KOPT-K1 (cell line): ENCODE results near the gene OR52D1.

Experiments
- H3K27ac ChIP-seq: fragments of 200-600 bp; sonication (generic); 2 replicates; pipeline ENCODE4 v1.5.1; 2016; ENCODE audit warnings: antibody characterized with exemption, mild to moderate bottlenecking, low read depth, low read length; ENCODE audit not compliant: poor library complexity, severe bottlenecking
- H3K36me3 ChIP-seq: fragments of 200-600 bp; sonication (generic); 2 replicates; pipeline ENCODE4 v1.5.1; 2017; ENCODE audit warnings: antibody characterized with exemption, mild to moderate bottlenecking, low read length, moderate library complexity; ENCODE audit not compliant: insufficient read depth
- H3K9me3 ChIP-seq: fragments of 200-600 bp; sonication (generic); 2 replicates; pipeline ENCODE4 v1.5.1; 2017; ENCODE audit warnings: antibody characterized with exemption, low read length, mild to moderate bottlenecking; ENCODE audit not compliant: insufficient read depth, poor library complexity, severe bottlenecking

The OR52D1 gene

DNA sequence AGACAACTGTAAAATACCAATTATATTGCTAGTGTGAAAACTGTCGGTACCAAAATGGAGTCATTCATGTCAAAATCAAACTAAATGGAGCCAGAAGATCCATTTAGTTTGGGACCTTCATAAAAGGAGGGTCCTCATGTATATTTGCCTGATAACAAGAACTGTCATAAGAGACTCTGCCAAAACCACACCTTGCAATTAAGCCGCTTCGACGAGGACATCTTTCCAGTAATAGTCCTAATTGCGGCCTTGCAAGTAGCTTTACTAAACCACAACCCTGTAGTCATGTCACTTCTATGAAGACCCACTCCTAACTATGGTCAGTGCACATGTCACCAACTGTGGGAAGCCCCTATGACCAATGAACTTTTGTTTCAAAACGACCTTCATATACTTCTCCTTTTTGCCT is 11.9 kb downstream of the OR52D1 start:
- no peaks in the 10 kb centered on the region for H3K36me3 ChIP-seq
- H3K27ac ChIP-seq, result no peak overlapping the region
- no peaks in the 10 kb centered on the region for H3K9me3 ChIP-seq

DNA sequence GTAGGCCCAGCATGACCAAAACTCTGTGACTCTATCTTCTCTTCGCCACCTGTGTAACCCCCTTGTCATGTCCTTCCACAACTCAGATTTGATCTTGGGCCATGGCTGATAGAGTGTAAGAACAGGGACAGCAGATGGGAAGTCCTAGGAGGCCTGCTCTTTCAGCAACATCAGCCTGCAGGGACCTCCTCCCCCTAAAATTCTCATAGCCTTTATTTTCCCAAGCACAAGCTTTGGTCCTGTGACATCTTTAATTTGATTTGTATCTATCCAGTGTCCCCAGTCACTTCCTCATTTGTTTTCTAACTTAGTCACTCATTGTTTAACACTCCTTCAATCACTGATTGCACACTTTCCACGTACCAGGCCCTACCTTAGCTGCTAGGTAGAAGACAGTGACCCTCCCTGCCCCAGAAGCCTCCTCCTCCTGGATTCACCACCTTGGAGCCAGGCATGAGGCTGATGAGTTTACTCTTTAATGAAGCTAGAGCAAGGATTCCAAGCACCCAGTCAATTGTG is 16.0 kb downstream of the OR52D1 start:
- H3K9me3 ChIP-seq, result no peaks in the 10 kb centered on the region
- H3K27ac ChIP-seq, result no peak overlapping the region
- no peaks in the 10 kb centered on the region for H3K36me3 ChIP-seq

DNA sequence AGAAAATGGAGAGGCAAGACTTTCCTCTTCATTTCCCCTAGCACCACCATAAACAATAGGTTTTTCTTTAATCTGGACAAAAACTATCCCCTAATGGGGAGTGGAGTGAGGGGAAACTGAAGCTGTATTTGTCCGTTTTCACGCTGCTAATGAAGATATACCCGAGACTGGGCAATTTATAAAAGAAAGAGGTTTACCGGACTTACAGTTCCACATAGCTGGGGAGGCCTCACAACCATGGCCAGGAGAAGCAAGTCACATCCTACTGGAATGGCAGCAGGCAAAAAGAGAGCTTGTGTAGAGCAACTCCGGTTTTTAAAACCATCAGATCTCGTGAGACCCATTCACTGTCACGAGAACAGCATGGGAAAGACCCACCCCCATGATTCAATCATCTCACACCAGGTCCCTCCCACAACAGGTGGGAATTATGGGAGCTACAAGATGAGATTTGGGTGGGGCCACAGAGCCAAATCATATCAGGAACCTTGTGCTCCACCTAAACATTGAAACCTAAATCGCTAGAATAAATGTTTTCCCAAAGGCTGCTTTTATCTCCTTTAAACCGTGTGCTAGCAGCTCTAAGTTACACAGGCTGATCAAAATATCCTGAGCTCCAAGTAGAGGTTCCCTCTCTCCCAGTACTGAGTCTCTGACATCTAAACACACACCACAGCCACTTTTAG is 17.0 kb downstream of the OR52D1 start:
- H3K36me3 ChIP-seq, result no peaks in the 10 kb centered on the region
- H3K27ac ChIP-seq, result no peak overlapping the region
- H3K9me3 ChIP-seq, result no peaks in the 10 kb centered on the region

DNA sequence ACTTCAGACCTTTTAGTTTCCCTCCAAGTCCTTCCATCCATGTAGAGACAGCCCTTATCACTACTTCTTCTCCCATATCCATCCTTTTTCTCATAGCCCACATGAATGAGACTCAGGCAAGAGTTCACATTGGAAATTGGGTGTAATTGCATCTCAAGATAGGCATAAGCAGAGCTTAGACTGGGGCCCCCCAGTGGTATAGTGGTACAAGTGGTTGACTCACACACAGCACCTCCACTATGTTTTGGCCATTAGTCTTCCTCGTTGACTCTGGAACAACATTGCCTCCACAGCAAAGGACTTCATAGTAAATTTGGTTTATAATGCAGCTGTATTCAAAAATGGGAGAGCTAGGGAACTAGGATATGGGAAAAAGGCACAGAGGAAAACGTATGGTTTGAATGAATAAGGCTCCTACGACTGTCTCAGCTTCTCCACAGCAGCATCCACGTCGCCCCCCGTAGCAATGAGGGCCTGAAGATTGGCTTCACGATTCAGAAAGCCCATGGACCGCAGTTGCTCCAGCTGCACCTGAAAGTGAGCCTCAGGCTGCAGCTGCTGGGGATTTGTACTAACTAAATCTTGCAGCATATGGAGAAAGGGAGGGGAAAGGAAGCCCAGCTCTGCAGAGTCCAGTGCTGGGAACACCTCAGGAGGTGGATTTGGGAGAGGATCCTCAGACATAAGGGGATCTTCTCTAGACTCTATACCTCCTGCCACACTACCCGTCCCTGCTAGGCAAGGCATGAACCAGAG is 18.9 kb downstream of the OR52D1 start:
- Histone ChIP-seq H3K9me3 (no peaks in the 10 kb centered on the region), H3K27ac (no peak overlapping the region), H3K36me3 (no peaks in the 10 kb centered on the region)

DNA sequence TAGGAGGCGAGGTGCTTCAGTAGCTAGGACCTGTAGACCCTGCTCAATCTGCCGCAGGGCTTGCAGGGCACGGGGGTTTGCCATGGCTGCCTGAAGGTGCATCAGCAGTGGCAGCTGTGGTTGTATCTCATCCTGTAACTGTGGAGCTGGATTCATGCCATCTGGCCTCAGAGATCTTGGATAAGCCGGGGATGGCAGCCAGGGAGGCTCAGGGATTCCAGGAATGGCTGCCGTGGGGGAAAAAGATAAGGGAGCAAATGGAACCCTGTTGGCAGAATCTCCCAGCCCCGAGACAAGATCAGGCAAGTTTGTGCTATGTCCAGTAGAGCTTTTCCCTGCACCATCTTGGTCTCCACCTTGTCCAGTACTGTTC is 19.4 kb downstream of the OR52D1 start:
- Histone ChIP-seq H3K9me3 (no peaks in the 10 kb centered on the region), H3K36me3 (no peaks in the 10 kb centered on the region), H3K27ac (no peak overlapping the region)

DNA sequence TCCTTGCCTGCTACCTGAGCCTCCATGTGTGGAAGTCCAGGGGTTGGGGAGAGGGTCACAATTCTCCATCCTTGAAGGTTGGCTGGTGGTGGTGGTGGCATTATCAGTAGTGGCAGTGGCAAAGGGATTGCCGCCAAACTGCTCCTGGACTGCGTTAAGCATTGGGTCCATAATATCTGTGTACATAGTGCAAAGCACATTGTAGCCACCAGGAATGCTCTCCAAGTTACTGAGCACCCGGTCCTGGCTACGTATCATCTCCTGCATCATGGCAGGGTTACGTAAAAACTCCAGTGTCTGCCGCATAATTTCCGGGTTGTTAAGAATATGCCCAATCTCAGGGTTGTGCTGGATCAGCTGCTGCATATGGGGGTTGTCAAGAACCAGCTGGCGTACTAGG is 20.1 kb downstream of the OR52D1 start:
- no peaks in the 10 kb centered on the region for H3K36me3 ChIP-seq
- no peak overlapping the region for H3K27ac ChIP-seq
- no peaks in the 10 kb centered on the region for H3K9me3 ChIP-seq

DNA sequence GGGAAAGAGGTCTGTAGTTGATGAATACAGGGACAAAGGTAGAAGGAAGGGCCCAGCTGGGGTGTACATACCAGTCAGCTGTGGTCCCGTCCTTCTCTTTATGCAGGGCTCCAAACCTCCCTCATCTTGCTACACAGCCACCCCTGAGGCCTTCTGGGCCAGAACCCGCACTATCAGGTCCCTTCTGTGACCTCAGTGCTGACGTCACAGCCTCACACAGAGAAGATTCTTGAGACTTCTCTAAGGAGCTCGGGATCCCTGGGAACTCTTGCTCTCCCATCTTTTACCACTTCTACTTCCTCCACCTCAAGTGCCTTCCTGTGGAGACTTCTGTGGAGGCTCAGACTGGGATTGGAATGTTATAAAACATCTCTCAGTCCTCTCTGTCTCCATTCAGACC is 21.3 kb downstream of the OR52D1 start, which contains the start of gene UBQLN3:
UBQLN3 (minus strand) TSS at position 155 of the 400 bp plus-strand sequence. CDS start 399 bp downstream, outside the sequence.
- Histone ChIP-seq H3K36me3 (no peaks in the 10 kb centered on the region), H3K9me3 (no peaks in the 10 kb centered on the region), H3K27ac (no peak within 1 kb of the TSS)

DNA sequence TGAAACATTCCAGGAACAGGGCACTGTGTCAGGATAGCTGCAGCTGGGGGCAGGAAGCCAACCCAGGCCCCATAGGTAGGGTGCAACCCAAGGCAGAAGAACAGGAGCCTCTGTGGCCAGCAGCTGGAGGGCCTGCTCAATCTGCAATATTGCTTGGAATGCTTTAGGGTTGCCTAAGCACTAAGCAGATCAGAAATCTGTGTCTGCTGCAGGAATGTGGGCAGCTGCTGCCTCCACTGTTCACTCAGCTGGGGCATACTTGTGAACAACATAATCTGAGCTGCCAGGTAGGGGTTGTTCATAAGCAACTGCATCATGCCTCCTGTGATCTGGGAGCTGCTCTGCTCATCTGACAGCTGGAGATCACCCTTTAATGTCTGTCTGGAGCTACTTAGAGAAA is 26.4 kb downstream of the OR52D1 start:
- Histone ChIP-seq H3K9me3 (no peaks in the 10 kb centered on the region), H3K27ac (no peak overlapping the region), H3K36me3 (no peaks in the 10 kb centered on the region)

DNA sequence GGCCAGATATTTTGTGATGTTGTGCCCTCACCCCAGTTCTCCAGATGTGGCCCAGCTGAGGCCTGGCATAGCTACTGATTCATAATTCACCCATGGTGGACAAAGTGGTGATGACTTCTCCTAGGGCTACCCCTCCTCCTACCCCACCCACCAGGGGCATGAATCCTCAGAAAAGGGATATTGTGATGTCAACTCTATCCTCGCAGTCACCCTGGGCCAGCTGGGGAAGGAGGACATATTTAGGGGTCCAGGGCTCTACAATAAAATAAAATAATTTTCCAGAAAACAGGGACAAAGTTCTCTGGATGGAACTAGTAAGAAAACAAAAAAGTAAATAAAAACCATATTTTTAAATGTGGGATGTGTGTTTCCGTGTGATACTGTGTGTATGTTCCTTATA is 28.1 kb downstream of the OR52D1 start, which contains the start of gene UBQLNL:
UBQLNL (minus strand) TSS at position 101 of the 400 bp plus-strand sequence. CDS start 258 bp downstream, outside the sequence.
- H3K36me3 ChIP-seq, result no peaks in the 10 kb centered on the region
- no peak within 1 kb of the TSS for H3K27ac ChIP-seq
- H3K9me3 ChIP-seq, result no peaks in the 10 kb centered on the region

DNA sequence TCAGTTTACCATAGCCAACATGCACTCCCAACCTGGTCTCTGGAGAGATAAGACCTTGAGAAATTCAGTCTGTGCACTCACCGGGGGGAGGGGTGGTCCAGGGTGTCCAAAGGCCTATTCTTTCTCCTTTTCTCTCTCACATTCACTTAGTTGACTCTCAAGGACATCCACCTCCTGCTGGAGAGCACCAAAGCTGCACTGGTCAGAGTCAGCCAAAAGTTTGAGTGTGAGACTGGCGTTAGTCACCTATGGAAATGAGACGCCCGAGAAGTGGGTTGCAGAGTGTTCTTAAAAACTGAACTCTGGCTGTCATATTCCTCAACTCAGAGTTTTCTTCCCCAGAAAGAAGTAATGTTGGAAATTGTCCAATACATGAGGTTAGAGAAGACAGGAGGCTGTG is 33.1 kb downstream of the OR52D1 start:
- Histone ChIP-seq H3K27ac (no peak overlapping the region), H3K9me3 (no peaks in the 10 kb centered on the region)

DNA sequence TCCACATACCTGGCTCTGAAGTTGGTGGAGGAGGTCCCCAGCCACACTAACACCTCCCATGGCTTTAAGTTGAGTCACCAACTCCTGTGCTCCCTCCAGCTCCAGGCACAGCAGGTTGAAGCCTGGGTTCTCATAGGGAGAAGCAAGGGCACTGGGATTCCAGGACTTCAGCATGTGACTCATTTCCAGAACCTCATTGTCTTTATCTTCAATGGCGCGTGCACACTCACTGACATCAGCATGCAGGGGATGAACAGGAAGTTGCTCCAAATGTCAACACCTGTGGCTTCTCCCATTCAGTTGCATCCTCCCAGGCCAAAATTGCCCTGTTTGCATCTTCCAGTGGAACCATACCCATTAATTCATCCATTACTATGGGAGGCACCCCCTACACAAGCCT is 33.8 kb downstream of the OR52D1 start:
- H3K27ac ChIP-seq, result no peak overlapping the region
- no peaks in the 10 kb centered on the region for H3K36me3 ChIP-seq
- H3K9me3 ChIP-seq, result no peaks in the 10 kb centered on the region

More for the DNA sequence above, 33.1 kb downstream of the OR52D1 start:
- no peaks in the 10 kb centered on the region for H3K36me3 ChIP-seq

DNA sequence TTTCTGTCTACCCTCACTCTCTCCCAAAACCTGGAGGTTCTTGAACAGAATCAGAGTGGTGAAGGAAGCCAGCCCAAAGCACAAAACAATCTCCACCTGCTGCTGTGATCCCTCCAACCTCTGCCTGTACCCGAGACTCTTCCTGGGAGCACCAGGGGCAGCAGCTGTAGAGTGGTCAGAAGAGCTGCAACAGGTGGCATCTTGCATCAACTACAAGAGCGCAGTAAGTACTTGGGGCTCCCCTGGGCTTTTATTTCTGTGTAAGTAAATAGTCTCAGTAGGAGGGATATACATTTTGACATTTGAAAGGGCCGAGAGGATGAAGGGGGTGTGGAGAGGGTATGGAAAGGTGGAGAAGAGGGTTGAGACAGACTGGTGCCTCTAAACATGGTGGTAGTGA is 36.3 kb downstream of the OR52D1 start:
- Histone ChIP-seq H3K27ac (no peak overlapping the region), H3K9me3 (no peaks in the 10 kb centered on the region), H3K36me3 (no peaks in the 10 kb centered on the region)

DNA sequence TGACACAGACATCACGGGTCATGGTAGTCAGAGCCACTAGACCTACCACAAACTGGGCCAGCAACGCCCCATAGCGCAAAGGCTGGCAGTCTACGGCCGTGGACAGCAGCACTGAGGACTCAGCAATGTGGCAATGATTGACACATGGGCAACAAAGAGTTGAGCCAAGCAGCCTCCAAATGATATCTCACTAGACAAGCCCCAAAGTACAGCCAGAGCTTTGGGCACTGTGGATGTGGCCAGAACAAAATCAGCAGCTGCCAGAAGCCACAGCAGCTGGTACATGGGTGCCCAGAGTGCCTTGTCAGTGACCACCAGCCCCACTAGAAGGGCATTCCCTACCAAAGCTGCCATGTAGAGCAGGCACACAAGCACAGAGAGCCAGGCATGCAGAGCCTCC is 39.2 kb downstream of the OR52D1 start:
- Histone ChIP-seq H3K36me3 (no peaks in the 10 kb centered on the region), H3K27ac (no peak overlapping the region), H3K9me3 (no peaks in the 10 kb centered on the region)

DNA sequence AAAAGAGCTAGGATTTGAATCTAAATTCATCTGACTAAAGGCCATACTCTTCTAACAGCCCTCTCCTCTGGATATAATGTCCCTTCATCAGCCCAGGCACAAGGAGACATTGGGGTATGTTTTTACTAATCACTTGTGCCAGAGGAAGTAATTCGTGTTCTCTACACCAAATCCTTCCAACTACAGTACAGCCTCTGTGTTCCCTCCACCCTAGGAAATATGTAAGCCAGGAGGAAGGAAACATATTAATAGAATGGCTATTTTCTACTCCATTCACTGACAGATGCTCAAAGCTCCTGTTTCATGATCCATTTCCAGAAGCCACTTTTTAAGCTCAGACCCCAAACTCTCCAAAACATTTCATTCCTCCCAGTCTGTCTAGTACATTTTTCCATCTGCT is 40.0 kb downstream of the OR52D1 start:
- Histone ChIP-seq H3K9me3 (no peaks in the 10 kb centered on the region), H3K36me3 (no peaks in the 10 kb centered on the region), H3K27ac (no peak overlapping the region)

DNA sequence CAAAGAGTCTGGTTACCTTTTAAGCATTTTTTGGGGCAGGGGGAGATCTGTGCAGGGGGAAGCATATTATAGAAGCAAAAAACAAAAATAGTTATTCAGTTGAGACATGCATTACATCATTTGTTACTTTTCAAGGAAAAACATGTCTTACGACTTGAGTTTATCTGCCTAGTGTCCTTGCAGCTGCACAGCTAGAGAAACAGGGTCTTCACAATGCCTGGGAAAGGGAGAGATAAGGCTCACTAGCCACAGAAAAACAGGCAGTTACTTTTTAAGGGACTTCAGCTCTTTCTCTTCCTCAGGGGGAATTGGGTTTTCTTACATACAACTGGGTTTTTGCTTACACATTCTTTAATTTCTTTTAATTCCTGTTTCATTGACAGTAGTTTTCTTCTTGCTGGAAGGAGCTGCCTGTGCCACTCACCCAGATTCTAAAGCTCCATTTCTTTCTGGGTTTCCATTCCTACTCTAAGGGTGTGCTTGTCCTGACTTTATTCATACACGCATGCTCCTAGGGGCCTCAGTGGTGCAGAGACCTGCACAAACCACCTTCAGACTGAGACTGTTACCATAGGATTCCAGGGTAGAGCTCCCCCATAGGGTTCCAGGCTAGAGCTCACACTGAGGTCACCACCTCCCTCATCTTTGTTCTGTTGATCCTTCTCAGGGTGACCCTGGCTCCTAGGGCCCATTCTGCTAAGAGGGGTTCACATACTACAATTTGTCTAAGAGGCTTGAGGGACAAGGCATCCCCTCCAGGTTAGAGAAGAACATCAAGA is 42.8 kb downstream of the OR52D1 start:
- Histone ChIP-seq H3K36me3 (no peaks in the 10 kb centered on the region), H3K9me3 (no peaks in the 10 kb centered on the region), H3K27ac (no peak overlapping the region)
